ENCODE data around the gene NXNL1. TPM values are rescaled to one million over a fixed set of nuclear protein-coding genes. Genes with fewer than 3 reads are reported as not detected.
A peak's percentile ranks its signal among the peaks of the same experiment; 100 is the strongest.
"Not testable (repeated sequence)": the region's sequence is repeated elsewhere in the genome, so short reads cannot be mapped to it uniquely, and the experiment has no call there.

NXNL1 gene
- not detected in 3 replicates for total RNA-seq
- long read RNA-seq: 0 reads

DNA sequence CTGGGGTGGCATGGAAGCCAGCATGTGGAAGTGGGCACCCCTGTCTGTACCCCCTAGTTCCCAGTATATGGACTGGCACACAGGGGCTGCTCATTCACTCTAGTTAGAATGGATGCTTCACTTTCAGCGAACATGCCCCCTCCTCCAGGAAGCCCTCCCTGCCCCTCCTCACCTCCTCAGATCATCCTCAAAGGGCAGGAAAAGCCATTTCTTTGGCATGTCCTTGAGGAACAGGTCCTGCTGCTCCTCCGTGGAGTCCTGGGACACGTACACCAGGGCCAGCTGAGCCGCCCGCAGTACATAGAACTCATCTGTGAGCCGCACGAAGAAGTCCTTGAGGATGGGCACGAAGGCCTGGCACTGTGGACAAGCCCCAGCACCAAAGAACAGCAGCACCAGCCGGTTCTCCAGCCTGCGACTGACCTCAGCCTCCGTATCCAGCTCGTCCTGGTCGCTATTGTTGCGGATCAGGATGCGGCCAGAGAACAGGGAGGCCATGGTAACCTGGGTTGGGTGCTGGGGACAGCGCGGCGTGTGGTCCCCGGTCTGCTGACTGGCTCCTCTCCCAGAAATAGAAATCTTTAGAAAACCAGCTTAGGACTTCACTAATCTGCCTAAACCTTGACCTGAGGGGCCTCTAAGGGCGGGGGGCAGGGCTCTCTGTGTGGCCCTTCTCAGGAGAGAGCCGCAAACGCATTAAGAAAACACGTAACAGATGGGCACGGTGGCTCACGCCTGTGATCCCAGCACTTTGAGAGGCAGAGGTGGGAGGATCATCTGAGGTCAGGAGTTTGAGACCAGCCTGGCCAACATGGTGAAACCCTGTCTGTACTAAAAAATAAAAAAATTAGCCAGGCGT, at the start of gene NXNL1:
Gene NXNL1, minus strand, starts transcription at position 555 of the 859 bp plus-strand sequence. Its CDS starts 57 bp downstream, at position 498.
- no peaks in the 10 kb centered on the region for H3K36me3 Mint-ChIP-seq (ENCODE audit: low read depth)
- DNase-seq (ENCODE audit: low spot score): no peak
- no peaks in the 10 kb centered on the region for H3K9me3 Mint-ChIP-seq (ENCODE audit: low read depth)
- H3K27ac Mint-ChIP-seq (ENCODE audit: unreplicated experiment): no peak within 1 kb of the TSS
- H3K4me1 Mint-ChIP-seq (ENCODE audit: low read depth): peaks cover 5% of the 10 kb centered on the region
- H3K4me3 Mint-ChIP-seq (ENCODE audit: unreplicated experiment): no peak within 1 kb of the TSS
- peaks cover 2% of the 10 kb centered on the region for H3K27me3 Mint-ChIP-seq (ENCODE audit: low read depth)
- TF ChIP-seq, protein P1, sequence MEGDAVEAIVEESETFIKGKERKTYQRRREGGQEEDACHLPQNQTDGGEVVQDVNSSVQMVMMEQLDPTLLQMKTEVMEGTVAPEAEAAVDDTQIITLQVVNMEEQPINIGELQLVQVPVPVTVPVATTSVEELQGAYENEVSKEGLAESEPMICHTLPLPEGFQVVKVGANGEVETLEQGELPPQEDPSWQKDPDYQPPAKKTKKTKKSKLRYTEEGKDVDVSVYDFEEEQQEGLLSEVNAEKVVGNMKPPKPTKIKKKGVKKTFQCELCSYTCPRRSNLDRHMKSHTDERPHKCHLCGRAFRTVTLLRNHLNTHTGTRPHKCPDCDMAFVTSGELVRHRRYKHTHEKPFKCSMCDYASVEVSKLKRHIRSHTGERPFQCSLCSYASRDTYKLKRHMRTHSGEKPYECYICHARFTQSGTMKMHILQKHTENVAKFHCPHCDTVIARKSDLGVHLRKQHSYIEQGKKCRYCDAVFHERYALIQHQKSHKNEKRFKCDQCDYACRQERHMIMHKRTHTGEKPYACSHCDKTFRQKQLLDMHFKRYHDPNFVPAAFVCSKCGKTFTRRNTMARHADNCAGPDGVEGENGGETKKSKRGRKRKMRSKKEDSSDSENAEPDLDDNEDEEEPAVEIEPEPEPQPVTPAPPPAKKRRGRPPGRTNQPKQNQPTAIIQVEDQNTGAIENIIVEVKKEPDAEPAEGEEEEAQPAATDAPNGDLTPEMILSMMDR (IDR thresholded peaks at IDR 0.05): no peak

DNA sequence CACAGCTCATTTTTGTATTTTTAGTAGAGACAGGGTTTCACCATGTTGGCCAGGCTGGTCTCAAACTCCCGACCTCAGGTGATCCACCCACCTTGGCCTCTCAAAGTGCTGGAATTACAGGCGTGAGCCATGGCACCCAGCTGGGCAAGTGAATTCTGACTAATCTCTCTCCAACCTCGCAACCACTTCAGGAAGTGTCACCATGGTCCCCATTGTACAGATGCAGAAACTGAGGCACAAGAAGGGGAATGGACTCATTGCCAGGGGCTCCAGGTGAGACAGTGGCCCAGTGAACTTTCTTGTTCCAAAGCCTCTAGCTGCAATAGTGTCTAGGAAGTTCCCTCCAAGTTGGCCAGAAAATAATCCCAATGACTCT, 47.8 kb upstream of the NXNL1 start:
- peaks cover 41% of the 10 kb centered on the region for H3K4me1 Mint-ChIP-seq (ENCODE audit: low read depth)
- H3K27ac Mint-ChIP-seq (ENCODE audit: unreplicated experiment): peak overlapping the region; percentile 99
- not testable (repeated sequence) for DNase-seq (ENCODE audit: low spot score); H3K9me3 Mint-ChIP-seq (ENCODE audit: low read depth); H3K27me3 Mint-ChIP-seq (ENCODE audit: low read depth); H3K36me3 Mint-ChIP-seq (ENCODE audit: low read depth)
- H3K4me3 Mint-ChIP-seq (ENCODE audit: unreplicated experiment): peak overlapping the region; percentile 37

DNA sequence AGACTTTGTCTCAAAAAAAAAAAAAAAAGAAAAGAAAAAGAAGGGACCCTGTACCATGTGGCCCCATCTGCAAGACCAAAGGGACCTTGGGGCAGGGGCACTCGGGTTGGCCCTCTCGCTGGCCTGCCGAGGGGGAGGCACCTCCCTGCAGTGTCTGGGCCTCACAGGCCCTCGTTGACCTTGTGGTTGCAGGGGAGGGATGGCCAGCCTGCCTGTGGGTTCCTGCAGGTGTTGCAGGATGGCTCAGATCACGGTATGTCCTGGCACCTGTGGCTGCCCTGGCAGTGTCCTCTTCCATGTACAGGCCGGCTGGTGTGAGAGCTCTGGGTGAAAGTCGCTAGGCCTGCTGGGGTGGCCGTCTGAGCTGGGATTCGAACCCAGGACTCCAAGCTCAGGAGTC, 46.0 kb upstream of the NXNL1 start:
- TF ChIP-seq, protein P1 (IDR thresholded peaks at IDR 0.05): no peak
- no peaks in the 10 kb centered on the region for H3K9me3 Mint-ChIP-seq (ENCODE audit: low read depth)
- no peak overlapping the region for H3K27ac Mint-ChIP-seq (ENCODE audit: unreplicated experiment)
- no peak overlapping the region for H3K4me3 Mint-ChIP-seq (ENCODE audit: unreplicated experiment)
- H3K4me1 Mint-ChIP-seq (ENCODE audit: low read depth): peaks cover 35% of the 10 kb centered on the region
- no peaks in the 10 kb centered on the region for H3K27me3 Mint-ChIP-seq (ENCODE audit: low read depth)
- DNase-seq (ENCODE audit: low spot score): no peak
- peaks cover 5% of the 10 kb centered on the region for H3K36me3 Mint-ChIP-seq (ENCODE audit: low read depth)

GRCh38 chr19:17505223-17505622, 44.5 kb upstream of the NXNL1 start:
- Mint-ChIP-seq H3K9me3 (ENCODE audit: low read depth) (no peaks in the 10 kb centered on the region), H3K4me3 (ENCODE audit: unreplicated experiment) (no peak overlapping the region), H3K27ac (ENCODE audit: unreplicated experiment) (peak overlapping the region; percentile 51), H3K4me1 (ENCODE audit: low read depth) (peaks cover 27% of the 10 kb centered on the region), H3K27me3 (ENCODE audit: low read depth) (no peaks in the 10 kb centered on the region), H3K36me3 (ENCODE audit: low read depth) (peaks cover 5% of the 10 kb centered on the region)
- TF ChIP-seq, protein P1 (IDR thresholded peaks at IDR 0.05): no peak
- no peak for DNase-seq (ENCODE audit: low spot score)

- TF ChIP-seq, protein P1 (IDR thresholded peaks at IDR 0.05): no peak
- no peaks in the 10 kb centered on the region for H3K27me3 Mint-ChIP-seq (ENCODE audit: low read depth)
- DNase-seq (ENCODE audit: low spot score): no peak
- no peak overlapping the region for H3K27ac Mint-ChIP-seq (ENCODE audit: unreplicated experiment)
- no peak overlapping the region for H3K4me3 Mint-ChIP-seq (ENCODE audit: unreplicated experiment)
- H3K9me3 Mint-ChIP-seq (ENCODE audit: low read depth): no peaks in the 10 kb centered on the region
- H3K4me1 Mint-ChIP-seq (ENCODE audit: low read depth): peaks cover 26% of the 10 kb centered on the region
- H3K36me3 Mint-ChIP-seq (ENCODE audit: low read depth): peaks cover 5% of the 10 kb centered on the region
Observed at GRCh38 chr19:17504456-17504855, 43.7 kb upstream of the NXNL1 start.

DNA sequence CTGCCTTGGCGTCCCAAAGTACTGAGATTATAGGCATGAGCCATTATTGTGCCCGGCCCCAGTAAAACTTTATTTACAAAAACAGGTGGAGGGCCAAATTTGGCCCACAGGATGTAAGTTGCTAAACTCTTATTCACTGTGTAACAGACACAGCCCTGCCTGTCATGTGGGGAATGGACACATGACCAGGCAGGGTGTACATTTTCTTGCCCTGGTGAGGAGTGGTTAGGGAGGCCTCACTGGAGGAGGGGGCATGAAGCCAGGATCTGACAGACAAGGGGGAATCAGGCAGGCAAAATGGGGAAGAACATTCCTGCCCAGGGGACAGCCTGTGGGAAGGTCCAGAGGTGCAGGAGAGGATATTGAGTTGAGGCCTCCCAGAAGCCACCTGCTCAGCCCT, 43.3 kb upstream of the NXNL1 start:
- Mint-ChIP-seq H3K4me1 (ENCODE audit: low read depth) (peaks cover 26% of the 10 kb centered on the region), H3K4me3 (ENCODE audit: unreplicated experiment) (no peak overlapping the region), H3K36me3 (ENCODE audit: low read depth) (peaks cover 5% of the 10 kb centered on the region), H3K9me3 (ENCODE audit: low read depth) (no peaks in the 10 kb centered on the region), H3K27me3 (ENCODE audit: low read depth) (no peaks in the 10 kb centered on the region), H3K27ac (ENCODE audit: unreplicated experiment) (peak overlapping the region; percentile 69)
- DNase-seq (ENCODE audit: low spot score): no peak
- TF ChIP-seq, protein P1 (IDR thresholded peaks at IDR 0.05): no peak
